ENCODE measurements around the gene NAA25. TPM values are rescaled to one million over a fixed set of nuclear protein-coding genes. Genes with fewer than 3 reads are reported as not detected.
"Not testable (repeated sequence)": the region's sequence is repeated elsewhere in the genome, so short reads cannot be mapped to it uniquely, and the experiment has no call there.

Gene NAA25
- polyA plus RNA-seq, 1 experiment = 17.9 TPM

GRCh38 chr12:112103758-112104503 lies 4.7 kb downstream of the NAA25 start:
- CTCF ChIA-PET = no interaction called here
- no peak overlapping the region for H3K4me3 ChIP-seq (ENCODE audit: low read depth, low read length)
- POLR2A ChIA-PET = no interaction called here
- no peak overlapping the region for H3K27ac ChIP-seq (ENCODE audit: low read depth, low read length)
- TF ChIP-seq, protein P1, sequence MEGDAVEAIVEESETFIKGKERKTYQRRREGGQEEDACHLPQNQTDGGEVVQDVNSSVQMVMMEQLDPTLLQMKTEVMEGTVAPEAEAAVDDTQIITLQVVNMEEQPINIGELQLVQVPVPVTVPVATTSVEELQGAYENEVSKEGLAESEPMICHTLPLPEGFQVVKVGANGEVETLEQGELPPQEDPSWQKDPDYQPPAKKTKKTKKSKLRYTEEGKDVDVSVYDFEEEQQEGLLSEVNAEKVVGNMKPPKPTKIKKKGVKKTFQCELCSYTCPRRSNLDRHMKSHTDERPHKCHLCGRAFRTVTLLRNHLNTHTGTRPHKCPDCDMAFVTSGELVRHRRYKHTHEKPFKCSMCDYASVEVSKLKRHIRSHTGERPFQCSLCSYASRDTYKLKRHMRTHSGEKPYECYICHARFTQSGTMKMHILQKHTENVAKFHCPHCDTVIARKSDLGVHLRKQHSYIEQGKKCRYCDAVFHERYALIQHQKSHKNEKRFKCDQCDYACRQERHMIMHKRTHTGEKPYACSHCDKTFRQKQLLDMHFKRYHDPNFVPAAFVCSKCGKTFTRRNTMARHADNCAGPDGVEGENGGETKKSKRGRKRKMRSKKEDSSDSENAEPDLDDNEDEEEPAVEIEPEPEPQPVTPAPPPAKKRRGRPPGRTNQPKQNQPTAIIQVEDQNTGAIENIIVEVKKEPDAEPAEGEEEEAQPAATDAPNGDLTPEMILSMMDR (IDR thresholded peaks at IDR 0.05; ENCODE audit: low read depth, low read length) = no peak
- H3K9me3 ChIP-seq (ENCODE audit: control insufficient read depth, insufficient read depth, low read length) = no peaks in the 10 kb centered on the region
- H3K27me3 ChIP-seq (ENCODE audit: control insufficient read depth, insufficient read depth, low read length) = no peaks in the 10 kb centered on the region
- no peak for DNase-seq (ENCODE audit: low read depth, low spot score)

DNA sequence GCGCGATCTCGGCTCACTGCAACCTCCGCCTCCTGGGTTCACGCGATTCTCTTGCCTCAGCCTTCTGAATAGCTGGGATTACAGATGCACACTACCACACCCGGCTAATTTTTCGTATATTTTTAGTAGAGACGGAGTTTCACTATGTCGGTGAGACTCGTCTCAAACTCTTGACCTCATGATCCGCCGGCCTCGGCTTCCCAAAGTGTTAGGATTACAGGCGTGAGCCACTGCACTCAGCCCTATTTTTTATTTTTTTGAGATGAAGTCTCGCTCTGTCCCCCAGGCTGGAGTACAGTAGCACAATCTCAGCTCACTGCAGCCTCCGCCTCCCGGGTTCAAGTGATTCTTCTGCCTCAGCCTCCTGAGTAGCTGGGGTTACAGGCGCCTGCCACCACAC lies 5.8 kb downstream of the NAA25 start:
- POLR2A ChIA-PET; H3K27me3 ChIP-seq (ENCODE audit: control insufficient read depth, insufficient read depth, low read length); DNase-seq (ENCODE audit: low read depth, low spot score); H3K4me3 ChIP-seq (ENCODE audit: low read depth, low read length); H3K9me3 ChIP-seq (ENCODE audit: control insufficient read depth, insufficient read depth, low read length); CTCF ChIA-PET; H3K27ac ChIP-seq (ENCODE audit: low read depth, low read length): not testable (repeated sequence)

- Histone ChIP-seq H3K9me3 (ENCODE audit: control insufficient read depth, insufficient read depth, low read length) (no peaks in the 10 kb centered on the region; the same call in 1 of the 2 replicates), H3K27me3 (ENCODE audit: control insufficient read depth, insufficient read depth, low read length) (no peaks in the 10 kb centered on the region), H3K27ac (ENCODE audit: low read depth, low read length) (no peak overlapping the region), H3K4me3 (ENCODE audit: low read depth, low read length) (no peak overlapping the region)
- CTCF ChIA-PET = no interaction called here
- POLR2A ChIA-PET = no interaction called here
- TF ChIP-seq, protein P1 (IDR thresholded peaks at IDR 0.05; ENCODE audit: low read depth, low read length) = no peak
- DNase-seq (ENCODE audit: low read depth, low spot score) = no peak
Measured at GRCh38 chr12:112102127-112102526, 6.5 kb downstream of the NAA25 start.

- not testable (repeated sequence) for H3K9me3 ChIP-seq (ENCODE audit: control insufficient read depth, insufficient read depth, low read length); H3K27ac ChIP-seq (ENCODE audit: low read depth, low read length); H3K27me3 ChIP-seq (ENCODE audit: control insufficient read depth, insufficient read depth, low read length); H3K4me3 ChIP-seq (ENCODE audit: low read depth, low read length); DNase-seq (ENCODE audit: low read depth, low spot score)
- ChIA-PET CTCF (interaction anchor here (0.7 kb wide), 1 partner anchor 10 kb away, joined by 10 read pairs; no protein-coding TSS in a partner anchor), POLR2A (interaction anchor here (0.7 to 1.6 kb wide), 2 partner anchors 14 to 25 kb away, joined by 5 to 6 read pairs; partner anchors contain the start of gene TRAFD1)
Measured at GRCh38 chr12:112100500-112100899, 8.1 kb downstream of the NAA25 start.

GRCh38 chr12:112097641-112098040 lies 10.9 kb downstream of the NAA25 start:
- DNase-seq (ENCODE audit: low read depth, low spot score) = no peak
- Histone ChIP-seq H3K4me3 (ENCODE audit: low read depth, low read length) (no peak overlapping the region), H3K27me3 (ENCODE audit: control insufficient read depth, insufficient read depth, low read length) (no peaks in the 10 kb centered on the region), H3K9me3 (ENCODE audit: control insufficient read depth, insufficient read depth, low read length) (no peaks in the 10 kb centered on the region; the same call in 1 of the 2 replicates), H3K27ac (ENCODE audit: low read depth, low read length) (no peak overlapping the region)
- ChIA-PET CTCF (interaction anchor here (0.6 to 1.0 kb wide), 2 partner anchors 153 to 289 kb away, joined by 3 to 4 read pairs; no protein-coding TSS in a partner anchor), POLR2A (interaction anchor here (0.6 to 1.1 kb wide), 5 partner anchors 9 to 537 kb away, joined by 3 to 7 read pairs (median 5); partner anchors contain the start of genes ERP29, TMEM116 and TRAFD1)
- TF ChIP-seq, protein P1 (IDR thresholded peaks at IDR 0.05; ENCODE audit: low read depth, low read length) = no peak

- DNase-seq (ENCODE audit: low read depth, low spot score) = no peak
- TF ChIP-seq, protein P1 (IDR thresholded peaks at IDR 0.05; ENCODE audit: low read depth, low read length) = no peak
- ChIA-PET POLR2A (interaction anchor here (0.7 to 1.0 kb wide), 3 partner anchors 8 to 84 kb away, joined by 3 to 7 read pairs (median 3); partner anchors contain the start of genes ERP29 and TMEM116), CTCF (no interaction called here)
- no peak overlapping the region for H3K4me3 ChIP-seq (ENCODE audit: low read depth, low read length)
- peak overlapping the region; percentile 52 for H3K27ac ChIP-seq (ENCODE audit: low read depth, low read length)
- H3K27me3 ChIP-seq (ENCODE audit: control insufficient read depth, insufficient read depth, low read length) = no peaks in the 10 kb centered on the region
- H3K9me3 ChIP-seq (ENCODE audit: control insufficient read depth, insufficient read depth, low read length) = no peaks in the 10 kb centered on the region; the same call in 1 of the 2 replicates
Measured at GRCh38 chr12:112096667-112097066, 11.9 kb downstream of the NAA25 start.
